Naive thymus-derived CD4-positive, alpha-beta T cell (primary cell): ENCODE data around the gene ZBTB5. TPM values are rescaled to one million over a fixed set of nuclear protein-coding genes. Genes with fewer than 3 reads are reported as not detected.
"Not testable (repeated sequence)": the region's sequence is repeated elsewhere in the genome, so short reads cannot be mapped to it uniquely, and the experiment has no call there.

ENCODE experiments used
- ATAC-seq: fragments of 150-1000 bp; cut with Tn5 transposase; 2 replicates; pipeline ENCODE4 v1.10.0; 2021; ENCODE audit warnings: mild to moderate bottlenecking, moderate library complexity
- CTCF ChIA-PET: fragments of 350-600 bp; sonication (Branson Sonifier 250); formaldehyde crosslinking; loops from one replicate; lab custom pipeline; 2021; ENCODE audit warnings: antibody characterized with exemption; lab: Charles Lee
- POLR2A ChIA-PET: fragments of 350-600 bp; sonication (Branson Sonifier 250); formaldehyde crosslinking; loops from one replicate; lab custom pipeline; 2021; ENCODE audit warnings: antibody characterized with exemption, inconsistent platforms; lab: Charles Lee
- DNase-seq, 9 donors: peaks; one replicate each; pipeline versions ENCODE4 v3.0.0 to v3.0.0-alpha.2; 2020 to 2022; ENCODE audit warnings: mixed read lengths in 1 of 9
- H3K27ac ChIP-seq: one replicate; pipeline ENCODE4 v1.7.0; 2013; ENCODE audit warnings: mild to moderate bottlenecking, low read depth, low read length, moderate library complexity
- H3K27me3 ChIP-seq, 2 donors: one replicate each; pipeline ENCODE4 v1.7.0; 2013; ENCODE audit warnings: low read length in 2 of 2, mild to moderate bottlenecking in 2 of 2, moderate library complexity in 2 of 2; ENCODE audit not compliant: control insufficient read depth in 2 of 2, insufficient read depth in 2 of 2
- H3K36me3 ChIP-seq, 3 experiments: 1 replicate in 2 of 3; 2 replicates in 1 of 3; pipeline ENCODE4 v1.7.0; 2013; ENCODE audit warnings: low read length in 3 of 3, mild to moderate bottlenecking in 3 of 3, moderate library complexity in 1 of 3; ENCODE audit not compliant: insufficient read depth in 3 of 3, control insufficient read depth in 2 of 3
- H3K4me1 ChIP-seq, 2 donors: one replicate each; pipeline ENCODE4 v1.7.0; 2013; ENCODE audit warnings: low read length in 2 of 2, mild to moderate bottlenecking in 2 of 2, moderate library complexity in 1 of 2; ENCODE audit not compliant: control insufficient read depth in 2 of 2, insufficient read depth in 2 of 2
- H3K4me3 ChIP-seq: 2 replicates; pipeline ENCODE4 v1.7.0; 2013; ENCODE audit warnings: mild to moderate bottlenecking, low read length
- H3K9me3 ChIP-seq, 3 experiments: 1 replicate in 2 of 3; 2 replicates in 1 of 3; pipeline ENCODE4 v1.7.0; 2013; ENCODE audit warnings: low read length in 3 of 3; ENCODE audit not compliant: control insufficient read depth in 2 of 3
- H3K27ac Mint-ChIP-seq, 9 donors: one replicate each; pipeline ENCODE4 v1.8.0; 2020 to 2022; ENCODE audit warnings: mixed read lengths in 9 of 9, mild to moderate bottlenecking in 8 of 9, moderate library complexity in 5 of 9, inconsistent platforms in 2 of 9
- H3K27me3 Mint-ChIP-seq, 5 donors: one replicate each; pipeline ENCODE4 v1.8.0; 2021 to 2022; ENCODE audit warnings: mixed read lengths in 5 of 5, mild to moderate bottlenecking in 1 of 5
- H3K36me3 Mint-ChIP-seq, 5 donors: one replicate each; pipeline ENCODE4 v1.8.0; 2020 to 2022; ENCODE audit warnings: mixed read lengths in 5 of 5, mild to moderate bottlenecking in 3 of 5, inconsistent platforms in 1 of 5
- H3K4me1 Mint-ChIP-seq, 7 donors: one replicate each; pipeline ENCODE4 v1.8.0; 2020 to 2022; ENCODE audit warnings: mixed read lengths in 7 of 7, mild to moderate bottlenecking in 3 of 7, inconsistent platforms in 1 of 7
- H3K4me3 Mint-ChIP-seq, 10 donors: one replicate each; pipeline ENCODE4 v1.8.0; 2020 to 2022; ENCODE audit warnings: mild to moderate bottlenecking in 10 of 10, mixed read lengths in 10 of 10, moderate library complexity in 6 of 10, inconsistent platforms in 2 of 10
- H3K9me3 Mint-ChIP-seq, 11 donors: one replicate each; pipeline ENCODE4 v1.8.0; 2020 to 2022; ENCODE audit warnings: mixed read lengths in 11 of 11, mild to moderate bottlenecking in 4 of 11, inconsistent platforms in 1 of 11, moderate library complexity in 1 of 11
- intact Hi-C, 2 donors: fragments of 100-400 bp; cut with micrococcal nuclease; formaldehyde crosslinking; loops; one replicate each; pipeline ENCODE4 v1.15.1; 2023
- polyA plus RNA-seq, 2 donors: library from polyadenylated mRNA; unstranded; fragments of 300-500 nt; fragmentation: Illumina TruSeq; gene quantifications; one replicate each; pipeline ENCODE4 v1.2.3, GENCODE V29; 2021
- total RNA-seq, 6 experiments: library from RNA in 5 of 6; stranded (reverse) in 5 of 6; gene quantifications; 1 replicate in 5 of 6; 2 replicates in 1 of 6; pipeline ENCODE4 v1.2.3 and lab custom pipeline; 2021 to 2026

ZBTB5 gene
- total and polyA plus RNA-seq, 7 experiments from 2014 or later = 0.60 to 16.8 (median 11.7) TPM

DNA sequence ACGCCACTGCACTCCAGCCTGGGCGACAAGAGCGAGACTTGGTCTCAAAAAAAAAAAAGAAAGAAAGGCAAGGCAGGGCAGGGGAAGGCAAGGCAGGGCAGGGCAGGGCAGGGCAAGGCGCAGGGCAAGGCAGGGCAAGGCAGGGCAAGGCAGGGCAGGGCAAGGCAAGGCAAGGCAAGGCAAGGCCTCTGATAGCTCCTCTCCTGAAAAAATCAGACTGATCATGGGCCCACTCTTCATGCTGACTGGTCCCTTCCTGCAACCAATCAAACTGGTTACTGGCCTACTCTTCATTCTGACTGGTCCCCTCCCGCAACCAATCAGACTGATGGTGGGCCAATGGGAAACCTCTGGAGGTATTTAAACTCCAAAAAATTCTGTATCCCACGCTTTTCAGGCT, 3.4 kb upstream of the ZBTB5 start:
- POLR2A ChIA-PET = no interaction called here
- intact Hi-C loops = loop anchor here (5.0 to 10.0 kb wide), 3 partner anchors 384 to 1656 kb away; partner anchors contain the start of genes SHB (in 1 of the 2) and SPAG8 (in 1 of the 2)
- H3K27me3 Mint-ChIP-seq = no peaks in the 10 kb centered on the region

GRCh38 chr9:37467530-37467929, 2.3 kb upstream of the ZBTB5 start:
- Mint-ChIP-seq H3K4me1 (peaks cover 27 to 40% (median 38%) of the 10 kb centered on the region in 7 donors), H3K4me3 (peak overlapping the region in 1 of 10 donors; percentile 98)
- POLR2A ChIA-PET, H3K27me3 ChIP-seq, H3K9me3 Mint-ChIP-seq, DNase-seq, H3K27me3 Mint-ChIP-seq, H3K36me3 Mint-ChIP-seq, CTCF ChIA-PET, H3K27ac Mint-ChIP-seq, H3K27ac ChIP-seq, H3K9me3 ChIP-seq, H3K36me3 ChIP-seq, ATAC-seq, H3K4me3 ChIP-seq: not testable (repeated sequence)
- intact Hi-C loops = loop anchor here (5.0 to 10.0 kb wide), 3 partner anchors 383 to 1655 kb away; partner anchors contain the start of genes SHB (in 1 of the 2) and SPAG8 (in 1 of the 2)
- peaks cover 12 to 16% of the 10 kb centered on the region in 2 donors for H3K4me1 ChIP-seq

More for the DNA sequence above, 3.4 kb upstream of the ZBTB5 start:
- Histone ChIP-seq H3K4me3 (no peak overlapping the region), H3K9me3 (no peaks in the 10 kb centered on the region), H3K4me1 (peaks cover 10 to 13% of the 10 kb centered on the region in 2 donors), H3K27me3 (no peaks in the 10 kb centered on the region), H3K27ac (no peak overlapping the region), H3K36me3 (peaks cover 0 to 9% (median 0%) of the 10 kb centered on the region in 3 experiments)
- no peak for ATAC-seq
- peaks cover 0 to 12% (median 0%) of the 10 kb centered on the region in 11 donors for H3K9me3 Mint-ChIP-seq
- H3K27ac Mint-ChIP-seq = no peak overlapping the region
- peaks cover 0 to 4% (median 0%) of the 10 kb centered on the region in 5 donors for H3K36me3 Mint-ChIP-seq
- no peak overlapping the region for H3K4me3 Mint-ChIP-seq
- H3K4me1 Mint-ChIP-seq = peaks cover 20 to 30% (median 28%) of the 10 kb centered on the region in 7 donors
- no peak for DNase-seq
- CTCF ChIA-PET = no interaction called here

DNA sequence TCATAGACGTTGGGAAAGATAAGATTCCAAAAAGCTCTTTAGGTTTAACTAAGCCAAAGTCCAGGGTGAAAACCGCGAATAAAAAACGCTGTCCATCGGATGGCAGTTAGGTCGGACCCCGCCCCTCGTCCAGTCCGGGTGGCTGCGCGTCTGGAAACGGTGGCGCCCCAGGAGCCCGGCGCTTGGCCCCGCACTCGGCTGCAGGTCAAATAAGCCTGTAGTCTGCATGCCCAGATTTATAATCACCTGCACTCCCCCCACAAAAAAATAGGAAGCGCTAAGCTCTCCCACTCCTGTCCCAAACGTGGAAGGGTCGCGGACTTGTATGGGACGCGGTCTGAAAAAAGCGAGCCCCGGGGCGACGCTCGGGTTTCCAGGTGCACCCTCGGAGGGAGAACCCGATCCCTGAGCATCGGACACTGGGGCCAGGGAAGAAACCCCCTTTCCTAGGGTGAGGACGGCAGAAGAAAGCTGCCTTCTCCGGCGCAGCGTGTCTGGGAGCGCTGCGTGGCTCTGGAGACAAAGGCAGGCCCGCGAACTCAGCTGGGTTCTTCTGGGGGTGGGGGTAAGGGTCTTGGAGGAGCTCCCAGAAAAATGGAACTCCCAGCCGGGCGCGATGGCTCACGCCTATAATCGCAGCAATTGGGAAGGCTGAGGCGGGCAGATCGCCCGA, 923 bp upstream of the ZBTB5 start:
- no peaks in the 10 kb centered on the region for H3K27me3 Mint-ChIP-seq
- peak overlapping the region; percentile 87 to 99 (median 96) for H3K4me3 Mint-ChIP-seq
- H3K9me3 ChIP-seq = no peaks in the 10 kb centered on the region
- H3K36me3 Mint-ChIP-seq = peaks cover 0 to 9% (median 0%) of the 10 kb centered on the region in 5 donors
- DNase-seq = peak in 4 of 9 donors; percentile 8 to 34 (median 28)
- peaks cover 12 to 24% of the 10 kb centered on the region in 2 donors for H3K4me1 ChIP-seq
- peaks cover 0 to 9% (median 0%) of the 10 kb centered on the region in 3 experiments for H3K36me3 ChIP-seq
- H3K27ac Mint-ChIP-seq = peak overlapping the region; percentile 88 to 98 (median 95)
- no peaks in the 10 kb centered on the region for H3K27me3 ChIP-seq
- peaks cover 28 to 37% (median 32%) of the 10 kb centered on the region in 7 donors for H3K4me1 Mint-ChIP-seq
- peaks cover 0 to 4% (median 0%) of the 10 kb centered on the region in 11 donors for H3K9me3 Mint-ChIP-seq
- CTCF ChIA-PET = interaction anchor here (0.8 to 0.9 kb wide), 2 partner anchors 8 to 19 kb away, joined by 3 read pairs; no protein-coding TSS in a partner anchor
- H3K27ac ChIP-seq = peak overlapping the region; percentile 89
- peak overlapping the region; percentile 76 for H3K4me3 ChIP-seq
- POLR2A ChIA-PET = interaction anchor here (0.6 to 5.2 kb wide), 5 partner anchors 10 to 44 kb away, joined by 3 to 52 read pairs (median 3); partner anchors contain the start of genes GRHPR and POLR1E
- intact Hi-C loops = loop anchor here (5.0 to 10.0 kb wide), 3 partner anchors 381 to 1654 kb away; partner anchors contain the start of genes SHB (in 1 of the 2) and SPAG8 (in 1 of the 2)
- ATAC-seq = no peak

DNA sequence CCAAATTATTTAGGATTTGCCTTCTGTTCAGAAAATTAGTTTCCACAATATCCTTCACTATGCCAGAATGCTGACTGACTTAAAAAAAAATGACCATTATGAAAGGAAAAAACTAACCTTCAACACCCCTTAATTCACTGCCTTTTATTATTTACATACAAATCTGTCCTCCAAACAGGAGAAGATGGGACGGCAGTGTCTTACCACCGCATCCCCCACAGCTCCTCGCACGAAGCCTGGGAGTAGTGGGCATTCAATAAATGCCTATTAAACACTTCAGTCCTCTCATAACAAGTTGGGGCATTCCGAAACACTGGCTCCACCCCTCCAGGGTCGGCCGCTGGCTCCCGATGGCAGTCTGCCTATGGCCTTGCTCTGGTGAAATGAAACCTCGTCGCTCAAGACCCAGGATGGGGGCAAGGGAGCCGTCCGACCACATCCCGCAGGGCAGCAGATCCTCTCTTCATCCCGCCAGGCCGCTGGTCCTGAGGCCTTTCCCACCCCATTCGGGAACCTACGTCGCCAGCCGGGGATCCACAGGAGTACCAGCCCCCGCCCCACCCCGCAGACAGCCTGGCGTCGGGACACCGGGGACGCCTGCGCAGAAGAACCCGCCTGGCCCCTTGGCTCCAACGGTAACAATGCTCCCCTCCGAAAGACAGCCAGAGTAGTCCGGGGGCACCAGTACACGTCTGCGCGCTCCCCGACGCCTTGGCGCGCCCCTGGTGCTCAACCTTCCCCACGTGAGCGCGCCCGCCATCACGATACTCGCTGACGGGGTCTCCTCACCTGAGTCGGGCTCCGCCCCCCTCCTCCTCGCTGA, 613 bp downstream of the ZBTB5 start:
- H3K9me3 Mint-ChIP-seq = peaks cover 0 to 4% (median 0%) of the 10 kb centered on the region in 11 donors

DNA sequence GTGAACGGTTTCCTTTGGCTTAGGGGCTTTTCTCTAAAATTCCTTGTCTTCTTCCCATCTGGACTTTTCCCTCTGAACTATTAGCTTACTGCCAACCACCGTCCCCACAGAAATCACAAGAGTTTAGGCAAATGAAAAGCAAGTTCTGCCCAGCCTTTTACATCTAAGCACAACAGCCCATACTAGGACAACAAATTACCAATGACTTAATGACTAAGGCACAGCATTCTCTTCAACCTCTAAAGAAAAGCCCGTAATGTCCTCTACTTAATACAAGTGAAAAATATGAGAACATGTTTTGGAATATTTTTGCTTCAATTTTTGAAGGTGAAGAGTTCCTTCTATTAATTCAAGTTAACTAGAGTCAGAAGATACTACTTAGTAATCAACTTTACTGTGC, 1.2 kb downstream of the ZBTB5 start:
- peak overlapping the region; percentile 88 to 98 (median 95) for H3K27ac Mint-ChIP-seq
- no peak for DNase-seq
- intact Hi-C loops = loop anchor here (2.0 to 10.0 kb wide), 5 partner anchors 49 to 1859 kb away; partner anchors contain the start of genes RNF38 (in 1 of the 2), SHB (in 1 of the 2) and TESK1 (in 1 of the 2)
- Histone ChIP-seq H3K4me3 (peak overlapping the region; percentile 76), H3K36me3 (peaks cover 0 to 9% (median 0%) of the 10 kb centered on the region in 3 experiments), H3K27me3 (no peaks in the 10 kb centered on the region), H3K9me3 (no peaks in the 10 kb centered on the region), H3K27ac (peak overlapping the region; percentile 89), H3K4me1 (peaks cover 12 to 24% of the 10 kb centered on the region in 2 donors)
- no peak for ATAC-seq
- H3K4me1 Mint-ChIP-seq = peaks cover 27 to 46% (median 35%) of the 10 kb centered on the region in 7 donors
- H3K36me3 Mint-ChIP-seq = peaks cover 0 to 9% (median 0%) of the 10 kb centered on the region in 5 donors
- H3K27me3 Mint-ChIP-seq = no peaks in the 10 kb centered on the region
- POLR2A ChIA-PET = interaction anchor here (2.8 to 5.2 kb wide), 2 partner anchors 22 to 42 kb away, joined by 15 to 52 read pairs; partner anchors contain the start of genes GRHPR and POLR1E
- H3K4me3 Mint-ChIP-seq = peak overlapping the region; percentile 87 to 99 (median 96)
- peaks cover 0 to 4% (median 0%) of the 10 kb centered on the region in 11 donors for H3K9me3 Mint-ChIP-seq
- CTCF ChIA-PET = interaction anchor here (0.7 kb wide), 1 partner anchor 50 kb away, joined by 3 read pairs; no protein-coding TSS in a partner anchor

More for the DNA sequence above, 613 bp downstream of the ZBTB5 start:
- Mint-ChIP-seq H3K27me3 (no peaks in the 10 kb centered on the region), H3K27ac (peak overlapping the region; percentile 88 to 98 (median 95)), H3K4me3 (peak overlapping the region; percentile 87 to 99 (median 96)), H3K4me1 (peaks cover 27 to 43% (median 35%) of the 10 kb centered on the region in 7 donors), H3K36me3 (peaks cover 0 to 9% (median 0%) of the 10 kb centered on the region in 5 donors)
- peak overlapping the region; percentile 76 for H3K4me3 ChIP-seq
- intact Hi-C loops = loop anchor here (1.0 to 10.0 kb wide), 19 partner anchors 21 to 1860 kb away; partner anchors contain the start of genes GRHPR (in 2 of the 2), POLR1E (in 2 of the 2), TOMM5 (in 2 of the 2) and ZCCHC7 (in 2 of the 2)
- no peaks in the 10 kb centered on the region for H3K9me3 ChIP-seq
- peak; percentile 60 for ATAC-seq
- H3K27ac ChIP-seq = peak overlapping the region; percentile 89
- ChIA-PET CTCF (no interaction called here), POLR2A (interaction anchor here (0.8 to 5.2 kb wide), 5 partner anchors 13 to 43 kb away, joined by 3 to 52 read pairs (median 5); partner anchors contain the start of genes GRHPR and POLR1E)
- DNase-seq = peak in 2 of 9 donors; percentile 81 to 91
- H3K27me3 ChIP-seq = no peaks in the 10 kb centered on the region
- peaks cover 12 to 24% of the 10 kb centered on the region in 2 donors for H3K4me1 ChIP-seq
- H3K36me3 ChIP-seq = peaks cover 0 to 9% (median 0%) of the 10 kb centered on the region in 3 experiments
